HTR-8/SVneo (cell line): ENCODE results near the gene COL21A1.
"Not testable (repeated sequence)": the region's sequence is repeated elsewhere in the genome, so short reads cannot be mapped to it uniquely, and the experiment has no call there.

Experiments
- DNase-seq: peaks from one replicate; pipeline ENCODE4 v3.0.0; 2011; ENCODE audit warnings: low spot score, mixed read lengths; ENCODE audit not compliant: insufficient read length
- FAIRE-seq: peaks from 2 replicates; lab custom pipeline; 2011; peaks lifted over from hg19 to GRCh38; lab: Jason Lieb, UNC

Gene COL21A1

GRCh38 chr6:56246881-56247653, at the start of gene COL21A1:
COL21A1 (minus strand) TSS chr6:56247580; CDS start chr6:56182618, 64,962 bp downstream.
- FAIRE-seq (no peak), DNase-seq (peak; percentile 18)

GRCh38 chr6:56293781-56294180, 46.4 kb upstream of the COL21A1 start:
- no peak for DNase-seq
- no peak for FAIRE-seq

DNA sequence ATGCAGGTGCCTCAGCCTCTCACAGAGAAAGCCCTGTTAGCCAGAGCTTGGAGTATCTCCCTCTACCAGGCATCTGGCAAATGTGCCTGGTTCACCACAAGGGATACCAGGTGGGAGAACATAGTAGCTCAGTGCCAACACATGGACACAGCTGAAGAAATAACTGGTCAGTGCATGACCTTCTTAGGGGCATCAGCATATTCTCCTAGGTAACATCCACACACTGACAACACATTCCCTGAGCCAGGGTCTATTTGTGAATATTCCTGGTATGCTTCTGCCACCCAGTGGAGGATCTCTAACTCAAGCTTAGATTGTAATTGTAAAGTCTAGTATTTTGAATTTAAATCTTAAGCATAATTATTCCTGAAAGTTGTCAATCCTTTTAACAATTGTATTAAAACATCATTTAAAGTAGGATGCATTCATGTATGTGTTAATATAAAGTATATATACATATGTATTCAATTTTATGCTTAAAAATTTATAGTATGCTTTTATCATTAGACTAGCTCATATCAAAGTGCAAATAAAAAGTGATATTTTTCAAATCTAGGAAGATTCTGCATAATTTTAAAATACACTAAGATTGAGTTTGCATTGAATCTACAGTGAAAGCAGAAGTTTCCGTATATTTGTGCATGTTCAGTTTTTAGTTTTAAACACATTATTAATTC, 45.3 kb upstream of the COL21A1 start:
- FAIRE-seq (peak; percentile 81), DNase-seq (peak; percentile 51)

DNA sequence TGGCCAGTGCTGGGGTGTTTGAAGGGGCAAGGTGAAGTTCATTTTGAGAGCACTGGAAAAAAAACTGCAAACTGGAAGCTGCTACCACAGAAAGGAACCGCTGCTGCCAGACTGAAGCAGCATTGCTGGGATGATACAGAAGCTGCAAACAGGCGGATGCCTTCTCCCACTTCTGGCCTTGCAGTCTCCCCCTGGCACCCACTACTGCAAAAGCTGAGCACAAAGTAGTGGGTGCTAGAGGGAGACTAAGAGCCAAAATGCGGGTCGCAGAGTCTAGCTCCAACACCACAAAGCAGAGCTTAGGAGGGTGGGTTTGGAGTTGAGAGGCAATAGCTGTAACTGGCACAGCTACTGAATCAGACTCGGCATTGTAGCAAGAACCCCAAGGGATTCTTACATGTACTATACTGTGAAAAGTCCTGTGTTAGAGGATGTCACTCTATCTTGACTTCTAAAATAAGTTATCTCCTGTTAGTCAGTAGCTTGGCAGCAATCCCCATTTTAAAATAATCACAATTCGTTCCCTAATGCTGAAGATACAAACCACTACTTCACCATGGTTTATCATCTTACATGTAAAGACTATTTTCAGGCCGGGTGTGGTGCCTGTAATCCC, 44.0 kb upstream of the COL21A1 start:
- no peak for FAIRE-seq
- no peak for DNase-seq

DNA sequence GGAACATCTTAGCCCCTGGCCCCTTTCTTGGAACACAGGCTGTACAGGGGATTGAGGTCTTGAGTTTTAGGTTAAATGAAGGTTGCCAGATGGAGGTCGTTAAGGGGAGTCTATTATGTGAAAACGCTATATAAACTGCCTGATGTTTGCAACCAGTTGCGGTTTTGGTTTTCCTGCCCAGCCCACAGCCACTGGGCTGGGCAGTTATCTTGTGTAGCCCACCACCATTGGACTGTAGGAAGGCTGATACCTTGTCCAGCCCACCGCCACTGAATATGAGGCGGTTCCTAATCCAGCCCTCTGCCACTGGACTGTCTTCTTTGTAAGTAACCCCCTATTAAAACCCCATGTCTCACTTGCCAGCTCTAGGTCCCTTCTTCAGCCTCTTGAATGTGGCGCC, 42.3 kb upstream of the COL21A1 start:
- DNase-seq (no peak), FAIRE-seq (no peak)

DNA sequence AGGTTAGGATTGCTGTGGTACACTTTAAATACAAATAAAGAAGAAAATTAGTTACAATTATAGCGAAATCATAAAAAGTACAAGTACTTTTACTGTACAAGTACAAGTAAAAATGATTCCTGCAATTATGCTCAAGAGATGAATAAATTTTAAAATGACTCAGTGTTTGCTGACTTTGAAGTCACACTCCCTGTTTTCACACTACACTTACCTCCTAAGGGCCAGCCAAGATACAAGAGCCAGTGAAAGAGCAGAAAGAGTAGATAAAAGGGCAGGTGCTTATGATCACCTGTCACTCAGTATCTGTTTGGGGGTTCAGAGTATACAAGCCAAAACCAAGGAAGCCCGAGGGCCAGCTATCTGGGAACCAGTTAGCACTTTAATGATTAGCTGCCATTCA, 41.0 kb upstream of the COL21A1 start:
- no peak for DNase-seq
- FAIRE-seq = no peak

GRCh38 chr6:56282391-56282790, 35.0 kb upstream of the COL21A1 start:
- FAIRE-seq (no peak), DNase-seq (no peak)

GRCh38 chr6:56280126-56280525, 32.7 kb upstream of the COL21A1 start:
- no peak for FAIRE-seq
- no peak for DNase-seq

GRCh38 chr6:56279331-56280080, 32.1 kb upstream of the COL21A1 start:
- FAIRE-seq = no peak

GRCh38 chr6:56278171-56278591, 30.8 kb upstream of the COL21A1 start:
- no peak for FAIRE-seq
- no peak for DNase-seq

More at GRCh38 chr6:56279331-56280080, 32.1 kb upstream of the COL21A1 start:
- no peak for DNase-seq

GRCh38 chr6:56270812-56271441, 23.5 kb upstream of the COL21A1 start:
- DNase-seq (no peak), FAIRE-seq (no peak)

GRCh38 chr6:56268266-56268665, 20.9 kb upstream of the COL21A1 start:
- no peak for DNase-seq
- FAIRE-seq = no peak

GRCh38 chr6:56266011-56266410, 18.6 kb upstream of the COL21A1 start:
- FAIRE-seq (no peak), DNase-seq (no peak)

GRCh38 chr6:56263596-56264315, 16.4 kb upstream of the COL21A1 start:
- DNase-seq (no peak), FAIRE-seq (no peak)

DNA sequence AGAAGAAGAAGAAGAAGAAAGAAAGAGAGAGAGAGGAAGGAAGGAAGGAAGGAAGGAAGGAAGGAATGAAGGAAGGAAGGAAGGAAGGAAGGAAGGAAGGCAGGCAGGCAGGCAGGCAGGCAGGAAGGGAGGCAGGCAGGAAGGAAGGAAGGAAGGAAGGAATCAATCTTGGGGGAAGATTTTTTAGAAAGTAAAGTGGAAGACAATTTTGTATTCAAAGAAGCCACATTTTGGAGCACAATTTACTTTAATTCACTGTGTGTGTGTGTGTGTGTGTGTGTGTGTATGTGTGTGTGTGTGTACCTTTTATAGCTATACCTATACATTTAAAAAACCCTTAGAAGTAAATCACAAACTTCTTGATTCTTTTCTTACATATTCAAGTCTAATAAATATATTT, 13.2 kb upstream of the COL21A1 start:
- not testable (repeated sequence) for DNase-seq, FAIRE-seq

DNA sequence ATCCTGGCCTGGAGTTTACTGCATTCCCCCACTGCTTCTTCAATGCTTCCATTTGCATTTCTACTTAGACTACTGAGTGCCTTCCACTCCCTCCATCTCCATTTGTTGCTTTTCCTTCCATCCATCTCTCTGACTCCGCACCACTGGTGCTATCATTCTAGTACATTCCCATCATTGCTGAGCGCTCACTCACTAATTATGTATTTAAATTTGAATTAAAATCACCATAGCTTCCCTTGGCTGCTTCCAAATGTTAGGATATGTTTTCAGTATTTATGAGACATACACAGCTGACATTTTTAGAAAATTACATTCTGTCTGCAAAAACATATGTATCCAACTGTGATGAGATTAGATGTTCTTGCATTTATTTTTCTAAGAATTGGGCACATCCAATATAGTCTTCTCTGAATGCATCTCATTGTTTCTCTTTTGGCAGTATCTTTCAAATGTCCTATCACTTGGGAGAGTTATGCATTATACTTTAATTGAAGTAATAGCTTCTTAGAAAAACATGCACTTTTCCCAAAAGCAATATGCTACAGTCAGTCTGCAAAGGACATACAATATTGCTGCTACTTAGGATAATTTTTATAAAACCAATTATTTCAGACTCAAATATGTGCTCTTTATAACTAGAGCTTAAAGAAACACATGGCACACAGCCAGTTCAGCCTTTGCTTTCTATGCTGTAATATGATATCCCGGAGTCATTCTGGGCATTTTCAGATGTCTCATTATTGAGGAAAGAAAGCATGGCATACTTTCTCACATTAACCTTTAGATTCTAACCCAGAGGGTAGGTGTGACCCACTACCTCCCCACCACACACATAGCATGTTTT, 12.1 kb upstream of the COL21A1 start:
- no peak for FAIRE-seq
- peak; percentile 32 for DNase-seq

GRCh38 chr6:56255349-56255748, 8.0 kb upstream of the COL21A1 start:
- DNase-seq = no peak
- FAIRE-seq = no peak

DNA sequence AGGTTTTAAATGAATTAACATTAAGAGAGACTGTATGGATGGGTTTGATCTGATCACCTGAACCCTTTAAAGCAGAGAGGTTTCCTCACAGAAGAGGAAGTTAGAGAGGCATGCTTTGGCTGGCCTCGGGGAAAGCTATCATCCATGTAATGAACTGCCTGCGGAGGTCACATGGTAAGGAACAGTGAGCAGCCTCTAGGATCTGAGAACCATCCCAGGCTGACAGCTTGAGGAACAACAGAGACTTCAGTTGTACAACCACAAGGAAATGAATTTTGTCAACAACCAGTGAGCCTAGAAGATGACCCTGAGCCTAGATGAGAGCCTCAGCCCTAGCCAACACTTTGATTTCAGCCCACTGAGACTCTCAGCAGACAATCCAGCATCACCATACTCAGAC, 2.9 kb upstream of the COL21A1 start:
- no peak for FAIRE-seq
- no peak for DNase-seq
